BJ (cell line): Measurements from ENCODE around the gene MTHFD1L. TPM values are rescaled to one million over a fixed set of nuclear protein-coding genes. Genes with fewer than 3 reads are reported as not detected.

ENCODE experiments used
- CTCF ChIA-PET: fragments of 350-600 bp; formaldehyde crosslinking; extraction: SDS; loops from one replicate; lab custom pipeline; 2021; ENCODE audit warnings: antibody characterized with exemption, inconsistent platforms; lab: Yijun Ruan, JAX
- POLR2A ChIA-PET: fragments of 300-600 bp; sonication (Branson Sonifier 250); formaldehyde crosslinking; extraction: SDS; loops from one replicate; lab custom pipeline; 2021; ENCODE audit warnings: antibody characterized with exemption; lab: Charles Lee
- DNase-seq: peaks from one replicate; pipeline ENCODE4 v3.0.0-alpha.2; 2011; ENCODE audit warnings: low read depth
- H3K27me3 ChIP-seq: 2 replicates; pipeline ENCODE4 v1.6.0; 2011; ENCODE audit warnings: low read length; ENCODE audit not compliant: control insufficient read depth, insufficient read depth
- H3K36me3 ChIP-seq: 2 replicates; pipeline ENCODE4 v1.5.1; 2011; ENCODE audit warnings: low read length; ENCODE audit not compliant: control insufficient read depth, insufficient read depth
- H3K4me3 ChIP-seq: 2 replicates; pipeline ENCODE4 v1.5.1; 2011; ENCODE audit warnings: low read depth, mild to moderate bottlenecking, control low read depth, low read length
- CTCF ChIP-seq: IDR thresholded peaks from 2 replicates; pipeline ENCODE4 v1.5.1; 2011; ENCODE audit warnings: low read depth, mild to moderate bottlenecking, control low read depth, inconsistent platforms, low read length, moderate library complexity; ENCODE audit not compliant: insufficient read depth
- polyA plus RNA-seq: library from polyadenylated mRNA; depleted of rRNA; stranded (reverse); fragments of >200 nt; gene quantifications from 2 replicates; pipeline ENCODE4 v1.2.3, GENCODE V29; 2011

The MTHFD1L gene
- polyA plus RNA-seq, 1 experiment, result 58.9 TPM

GRCh38 chr6:150996968-150997367 is 131.5 kb downstream of the MTHFD1L start:
- Histone ChIP-seq H3K4me3 (no peak overlapping the region), H3K36me3 (peaks cover 8% of the 10 kb centered on the region), H3K27me3 (no peaks in the 10 kb centered on the region)
- CTCF ChIA-PET, result interaction anchor here (1.9 kb wide), 1 partner anchor 17 kb away, joined by 5 read pairs; no protein-coding TSS in a partner anchor
- POLR2A ChIA-PET, result no interaction called here
- TF ChIP-seq CTCF, result no peak
- no peak for DNase-seq

GRCh38 chr6:150999107-150999506 is 133.6 kb downstream of the MTHFD1L start:
- TF ChIP-seq CTCF, result no peak
- no peak overlapping the region for H3K4me3 ChIP-seq
- ChIA-PET POLR2A (interaction anchor here (0.5 kb wide), 1 partner anchor 964 kb away, joined by 5 read pairs; no protein-coding TSS in a partner anchor), CTCF (interaction anchor here (0.6 to 3.9 kb wide), 7 partner anchors 15 to 329 kb away, joined by 3 to 13 read pairs (median 3); no protein-coding TSS in a partner anchor)
- H3K27me3 ChIP-seq, result no peaks in the 10 kb centered on the region
- H3K36me3 ChIP-seq, result peaks cover 9% of the 10 kb centered on the region
- DNase-seq, result no peak

GRCh38 chr6:150999576-150999975 is 134.1 kb downstream of the MTHFD1L start:
- Histone ChIP-seq H3K27me3 (no peaks in the 10 kb centered on the region), H3K4me3 (no peak overlapping the region), H3K36me3 (peaks cover 6% of the 10 kb centered on the region)
- DNase-seq, result no peak
- ChIA-PET POLR2A (interaction anchor here (0.5 kb wide), 1 partner anchor 964 kb away, joined by 5 read pairs; no protein-coding TSS in a partner anchor), CTCF (interaction anchor here (0.6 to 3.9 kb wide), 6 partner anchors 14 to 328 kb away, joined by 3 to 13 read pairs (median 3); no protein-coding TSS in a partner anchor)
- TF ChIP-seq CTCF, result no peak

DNA sequence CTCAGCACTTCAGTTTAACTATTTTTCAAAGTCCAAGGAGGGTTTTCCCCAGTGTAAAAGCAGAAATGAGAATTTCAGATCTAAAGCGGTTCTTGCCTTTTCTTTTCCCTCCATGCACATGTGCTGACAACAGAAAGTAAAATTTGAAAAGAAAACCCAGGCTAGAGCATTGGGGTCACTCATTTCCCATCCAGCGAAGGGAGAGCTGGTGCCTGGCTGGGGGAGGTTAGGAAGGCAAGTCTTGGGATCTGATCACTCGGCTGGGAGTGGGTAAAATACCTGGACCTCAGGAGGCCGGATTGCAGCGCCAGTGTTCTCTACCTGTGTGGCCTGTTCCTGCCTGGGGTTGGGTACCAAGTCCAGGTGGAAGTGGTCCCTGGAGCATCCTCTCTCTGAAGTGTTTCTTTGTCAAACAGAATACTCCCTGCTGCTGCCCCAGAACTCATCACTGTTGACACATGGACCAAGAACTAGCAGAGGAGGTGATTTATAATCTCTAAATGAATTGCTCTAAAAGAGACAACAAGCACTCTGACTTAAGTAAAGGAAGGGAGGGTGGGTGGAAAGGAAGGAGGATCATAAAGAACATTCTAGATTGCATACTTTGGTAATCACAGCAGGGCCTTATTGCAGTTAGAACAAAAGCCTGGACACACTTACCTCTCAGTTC is 136.0 kb downstream of the MTHFD1L start:
- POLR2A ChIA-PET, result no interaction called here

More for the DNA sequence above, 136.0 kb downstream of the MTHFD1L start:
- CTCF ChIA-PET, result interaction anchor here (0.9 to 3.9 kb wide), 2 partner anchors 109 to 323 kb away, joined by 3 to 13 read pairs; no protein-coding TSS in a partner anchor
- Histone ChIP-seq H3K36me3 (peaks cover 5% of the 10 kb centered on the region), H3K27me3 (no peaks in the 10 kb centered on the region), H3K4me3 (no peak overlapping the region)
- no peak for TF ChIP-seq CTCF
- no peak for DNase-seq
